IPS-18a (cell line): ENCODE results near the gene NOXA1.
"Not testable (repeated sequence)": the region's sequence is repeated elsewhere in the genome, so short reads cannot be mapped to it uniquely, and the experiment has no call there.

Experiments
- H3K27ac ChIP-seq: one replicate; pipeline ENCODE4 v1.5.1; 2013; ENCODE audit warnings: low read length
- H3K27me3 ChIP-seq: one replicate; pipeline ENCODE4 v1.6.1; 2013; ENCODE audit warnings: mild to moderate bottlenecking, low read length; ENCODE audit not compliant: control insufficient read depth, insufficient read depth
- H3K36me3 ChIP-seq: one replicate; pipeline ENCODE4 v1.6.1; 2013; ENCODE audit warnings: low read depth, low read length; ENCODE audit not compliant: control insufficient read depth
- H3K4me1 ChIP-seq: one replicate; pipeline ENCODE4 v1.6.1; 2013; ENCODE audit warnings: low read depth, low read length; ENCODE audit not compliant: control insufficient read depth
- H3K4me3 ChIP-seq: one replicate; pipeline ENCODE4 v1.5.1; 2013; ENCODE audit warnings: low read length
- H3K9ac ChIP-seq: one replicate; pipeline ENCODE4 v1.6.1; 2013; ENCODE audit warnings: mild to moderate bottlenecking, low read length, moderate library complexity
- H3K9me3 ChIP-seq: one replicate; pipeline ENCODE4 v1.6.1; 2013; ENCODE audit warnings: low read depth, low read length; ENCODE audit not compliant: control insufficient read depth

The NOXA1 gene

GRCh38 chr9:137450539-137451222 lies 27.5 kb downstream of the NOXA1 start:
- not testable (repeated sequence) for H3K4me3 ChIP-seq, H3K27me3 ChIP-seq, H3K9me3 ChIP-seq, H3K36me3 ChIP-seq, H3K9ac ChIP-seq, H3K27ac ChIP-seq, H3K4me1 ChIP-seq

GRCh38 chr9:137451264-137452005 lies 28.2 kb downstream of the NOXA1 start:
- H3K4me1 ChIP-seq, H3K27ac ChIP-seq, H3K9me3 ChIP-seq, H3K27me3 ChIP-seq, H3K36me3 ChIP-seq, H3K4me3 ChIP-seq, H3K9ac ChIP-seq: not testable (repeated sequence)

DNA sequence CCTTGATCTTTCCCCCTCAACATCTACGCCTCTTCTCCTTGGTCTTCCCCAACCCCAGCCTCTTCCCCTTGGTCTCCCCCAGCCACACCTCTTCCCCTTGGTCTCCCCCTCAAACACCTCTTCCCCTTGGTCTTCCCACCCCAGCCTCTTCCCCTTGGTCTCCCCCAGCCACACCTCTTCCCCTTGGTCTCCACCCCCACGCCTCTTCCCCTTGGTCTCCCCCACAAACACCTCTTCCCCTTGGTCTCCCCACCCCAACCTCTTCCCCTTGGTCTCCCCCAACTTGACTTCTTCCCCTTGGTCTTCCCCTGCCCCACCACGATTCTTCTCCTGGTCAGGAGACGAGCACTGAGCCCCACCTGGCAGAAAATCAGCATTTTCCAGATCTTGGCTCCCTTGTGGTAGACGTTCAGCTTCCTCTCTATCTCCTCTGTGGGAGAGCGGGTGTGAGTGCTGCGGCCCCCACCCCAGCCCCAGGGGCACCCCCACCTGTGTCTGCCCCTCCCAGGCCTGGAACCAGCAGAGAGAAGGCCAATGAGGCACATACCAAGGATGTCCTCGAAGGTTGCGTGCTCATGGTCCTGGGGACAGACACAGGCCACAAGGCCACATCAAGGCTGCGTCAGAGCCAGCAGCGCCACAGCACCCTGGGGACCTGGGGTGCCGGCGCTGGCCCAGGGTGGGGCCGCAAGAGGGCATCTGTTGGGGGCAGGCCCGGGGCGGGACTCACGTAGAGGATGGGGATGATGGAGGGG lies 29.0 kb downstream of the NOXA1 start:
- Histone ChIP-seq H3K4me1 (peaks cover 6% of the 10 kb centered on the region), H3K36me3 (peaks cover 4% of the 10 kb centered on the region), H3K27ac (no peak overlapping the region), H3K27me3 (no peaks in the 10 kb centered on the region), H3K9me3 (no peaks in the 10 kb centered on the region), H3K4me3 (no peak overlapping the region), H3K9ac (no peak overlapping the region)

- Histone ChIP-seq H3K36me3 (peaks cover 4% of the 10 kb centered on the region), H3K4me3 (peak overlapping the region; percentile 55), H3K27ac (no peak overlapping the region), H3K9ac (no peak overlapping the region), H3K9me3 (no peaks in the 10 kb centered on the region), H3K4me1 (peaks cover 6% of the 10 kb centered on the region), H3K27me3 (no peaks in the 10 kb centered on the region)
Observed at GRCh38 chr9:137452761-137453642, 29.8 kb downstream of the NOXA1 start.

DNA sequence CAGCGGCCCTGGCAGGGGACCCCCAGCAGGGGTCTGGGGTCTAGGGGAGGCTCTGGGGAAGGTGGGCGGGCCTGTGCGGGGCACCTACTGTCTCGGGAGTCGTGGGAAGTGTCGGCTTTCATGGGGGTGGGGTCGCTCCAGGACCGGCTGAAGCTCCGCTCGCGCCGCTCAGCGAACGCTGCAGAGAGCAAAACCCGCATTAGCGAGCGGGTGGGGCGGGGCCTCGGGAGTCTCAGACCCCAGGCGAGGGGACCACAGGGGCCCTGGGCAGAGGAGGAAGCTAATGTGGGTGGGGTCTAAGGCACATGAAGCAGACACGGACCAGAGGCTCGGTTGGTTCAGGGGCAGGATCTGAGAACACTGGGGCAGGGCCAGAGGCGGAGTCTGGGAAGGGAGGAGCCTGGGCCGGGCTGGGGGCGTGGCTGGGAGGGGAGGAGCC lies 30.5 kb downstream of the NOXA1 start:
- Histone ChIP-seq H3K27me3 (no peaks in the 10 kb centered on the region), H3K4me1 (peaks cover 6% of the 10 kb centered on the region), H3K9ac (no peak overlapping the region), H3K36me3 (peaks cover 4% of the 10 kb centered on the region), H3K27ac (no peak overlapping the region), H3K4me3 (peak overlapping the region; percentile 55), H3K9me3 (no peaks in the 10 kb centered on the region)

DNA sequence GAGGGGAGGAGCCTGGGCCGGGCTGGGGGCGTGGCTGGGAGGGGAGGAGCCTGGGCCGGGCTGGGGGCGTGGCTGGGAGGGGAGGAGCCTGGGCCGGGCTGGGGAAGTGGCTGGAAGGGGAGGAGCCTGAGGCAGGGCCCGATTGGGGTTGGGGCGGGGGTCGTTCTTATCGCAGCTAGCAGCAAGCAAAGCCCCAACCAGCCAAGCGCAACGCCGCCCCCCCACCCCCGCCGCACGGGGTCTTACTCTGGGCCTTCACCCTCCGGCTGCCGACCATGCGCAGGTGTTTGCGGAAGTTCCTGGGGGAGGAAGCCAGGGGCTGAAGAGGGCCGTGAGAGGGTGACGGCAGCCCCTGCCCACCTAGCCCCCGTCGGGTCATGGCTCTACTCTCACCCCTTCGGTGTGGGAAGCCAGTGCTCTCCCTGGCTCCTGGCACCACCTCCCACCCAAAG lies 31.0 kb downstream of the NOXA1 start:
- peak overlapping the region; percentile 54 for H3K4me3 ChIP-seq
- H3K27me3 ChIP-seq = no peaks in the 10 kb centered on the region
- peaks cover 6% of the 10 kb centered on the region for H3K4me1 ChIP-seq
- H3K9ac ChIP-seq = peak overlapping the region; percentile 7
- no peak overlapping the region for H3K27ac ChIP-seq
- no peaks in the 10 kb centered on the region for H3K9me3 ChIP-seq
- peaks cover 4% of the 10 kb centered on the region for H3K36me3 ChIP-seq

GRCh38 chr9:137454597-137455358 lies 31.6 kb downstream of the NOXA1 start:
- H3K4me1 ChIP-seq = peaks cover 6% of the 10 kb centered on the region
- peak overlapping the region; percentile 54 for H3K4me3 ChIP-seq
- peaks cover 4% of the 10 kb centered on the region for H3K36me3 ChIP-seq
- H3K27me3 ChIP-seq = no peaks in the 10 kb centered on the region
- no peak overlapping the region for H3K27ac ChIP-seq
- H3K9me3 ChIP-seq = no peaks in the 10 kb centered on the region
- H3K9ac ChIP-seq = peak overlapping the region; percentile 7

GRCh38 chr9:137455359-137455991 lies 32.3 kb downstream of the NOXA1 start:
- H3K36me3 ChIP-seq = peaks cover 4% of the 10 kb centered on the region

DNA sequence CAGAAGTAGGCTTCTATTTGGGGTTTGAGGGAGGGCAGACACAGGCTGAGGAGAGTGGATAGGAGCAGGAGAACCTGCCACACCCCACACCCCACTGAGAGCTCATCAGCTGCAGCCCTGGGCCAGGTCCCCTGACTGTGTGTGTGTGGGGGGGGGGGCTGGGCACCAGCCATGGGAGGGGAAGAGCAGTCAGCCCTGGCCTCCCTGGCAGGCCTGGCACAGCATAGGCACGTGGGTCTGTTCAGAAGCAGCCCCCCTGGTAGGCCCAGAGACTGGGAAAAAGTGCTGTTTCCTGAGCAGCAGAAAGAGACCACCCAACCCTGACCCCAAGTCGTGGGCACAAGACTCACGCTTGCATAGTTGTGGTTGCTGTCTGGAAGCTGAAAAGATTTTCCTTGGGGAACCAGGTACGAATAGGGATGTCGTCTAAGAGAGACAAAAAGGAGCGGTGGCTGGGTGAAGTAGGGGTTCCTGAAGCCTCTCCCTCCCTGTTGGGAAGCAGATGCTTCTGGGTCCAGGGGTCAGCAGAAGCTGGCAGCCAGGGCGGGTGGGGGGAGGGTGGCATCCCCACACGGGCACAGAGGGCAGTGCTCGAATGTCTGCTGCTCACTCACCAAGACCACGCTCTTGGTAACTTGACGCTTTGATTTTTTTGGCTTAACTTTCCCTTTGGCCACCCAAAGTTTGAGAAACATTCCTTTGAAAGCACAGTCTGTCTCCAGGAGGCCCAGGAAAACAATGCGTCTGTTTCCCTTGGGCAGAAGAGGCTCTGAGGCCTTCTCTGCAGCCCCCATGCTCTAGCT lies 33.1 kb downstream of the NOXA1 start:
- H3K27me3 ChIP-seq = no peaks in the 10 kb centered on the region
- H3K27ac ChIP-seq = no peak overlapping the region
- peaks cover 6% of the 10 kb centered on the region for H3K4me1 ChIP-seq
- H3K9ac ChIP-seq = no peak overlapping the region
- peaks cover 4% of the 10 kb centered on the region for H3K36me3 ChIP-seq
- H3K4me3 ChIP-seq = no peak overlapping the region
- no peaks in the 10 kb centered on the region for H3K9me3 ChIP-seq

More at GRCh38 chr9:137455359-137455991, 32.3 kb downstream of the NOXA1 start:
- Histone ChIP-seq H3K27me3 (no peaks in the 10 kb centered on the region), H3K4me1 (peaks cover 6% of the 10 kb centered on the region), H3K9ac (no peak overlapping the region), H3K4me3 (no peak overlapping the region), H3K9me3 (no peaks in the 10 kb centered on the region), H3K27ac (no peak overlapping the region)
